Measurements from ENCODE around the gene LCP2.

DNA sequence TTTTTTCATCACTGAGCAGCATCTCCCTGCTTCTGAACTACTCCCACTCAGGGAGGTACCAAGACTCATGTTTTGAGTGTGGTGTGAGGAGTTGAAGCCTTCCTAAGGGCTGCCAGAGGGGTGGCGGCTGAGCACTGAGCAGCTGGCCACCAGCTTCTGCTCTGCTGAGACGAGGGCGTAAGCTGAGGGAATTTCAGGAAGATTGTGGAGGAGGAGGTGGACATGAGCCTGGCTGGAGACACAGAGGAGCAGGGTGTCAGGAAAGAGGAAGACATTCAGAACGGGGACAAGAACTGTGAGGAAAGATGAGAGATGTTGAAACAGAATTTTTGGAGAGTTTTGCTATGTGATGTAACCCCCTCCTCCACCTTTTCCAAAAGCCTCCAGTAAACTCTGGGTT is 7.8 kb downstream of the LCP2 start:
- TF ChIP-seq, protein P1, sequence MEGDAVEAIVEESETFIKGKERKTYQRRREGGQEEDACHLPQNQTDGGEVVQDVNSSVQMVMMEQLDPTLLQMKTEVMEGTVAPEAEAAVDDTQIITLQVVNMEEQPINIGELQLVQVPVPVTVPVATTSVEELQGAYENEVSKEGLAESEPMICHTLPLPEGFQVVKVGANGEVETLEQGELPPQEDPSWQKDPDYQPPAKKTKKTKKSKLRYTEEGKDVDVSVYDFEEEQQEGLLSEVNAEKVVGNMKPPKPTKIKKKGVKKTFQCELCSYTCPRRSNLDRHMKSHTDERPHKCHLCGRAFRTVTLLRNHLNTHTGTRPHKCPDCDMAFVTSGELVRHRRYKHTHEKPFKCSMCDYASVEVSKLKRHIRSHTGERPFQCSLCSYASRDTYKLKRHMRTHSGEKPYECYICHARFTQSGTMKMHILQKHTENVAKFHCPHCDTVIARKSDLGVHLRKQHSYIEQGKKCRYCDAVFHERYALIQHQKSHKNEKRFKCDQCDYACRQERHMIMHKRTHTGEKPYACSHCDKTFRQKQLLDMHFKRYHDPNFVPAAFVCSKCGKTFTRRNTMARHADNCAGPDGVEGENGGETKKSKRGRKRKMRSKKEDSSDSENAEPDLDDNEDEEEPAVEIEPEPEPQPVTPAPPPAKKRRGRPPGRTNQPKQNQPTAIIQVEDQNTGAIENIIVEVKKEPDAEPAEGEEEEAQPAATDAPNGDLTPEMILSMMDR (IDR thresholded peaks at IDR 0.05), result no peak
- no peak for TF ChIP-seq EZH2phosphoT487 (IDR thresholded peaks at IDR 0.05)
- TF ChIP-seq EZH2 (IDR thresholded peaks at IDR 0.05), result no peak
